MG63 (cell line): ENCODE measurements around the gene HIF3A. TPM values are rescaled to one million over a fixed set of nuclear protein-coding genes. Genes with fewer than 3 reads are reported as not detected.

ENCODE experiments used
- DNase-seq: peaks from one replicate; pipeline ENCODE4 v3.0.0-alpha.2; 2020
- H3K27me3 ChIP-seq: fragments of 250-450 bp; sonication (Bioruptor Pico); 2 replicates; pipeline ENCODE4 v1.5.1; 2020; ENCODE audit warnings: mild to moderate bottlenecking, moderate library complexity
- H3K36me3 ChIP-seq: fragments of 250-450 bp; sonication (Bioruptor Pico); 2 replicates; pipeline ENCODE4 v1.5.1; 2020; ENCODE audit warnings: mild to moderate bottlenecking, moderate library complexity
- H3K4me3 ChIP-seq: fragments of 250-450 bp; sonication (Bioruptor Pico); 2 replicates; pipeline ENCODE4 v1.5.1; 2020; ENCODE audit warnings: mild to moderate bottlenecking, moderate library complexity
- H3K9me3 ChIP-seq: fragments of 250-450 bp; sonication (Bioruptor Pico); 2 replicates; pipeline ENCODE4 v1.5.1; 2020; ENCODE audit warnings: mild to moderate bottlenecking, moderate library complexity
- total RNA-seq: library from RNA; depleted of rRNA; stranded (reverse); fragments of >200 nt; shearing (Covaris generic); gene quantifications from 2 replicates; pipeline ENCODE4 v1.2.3, GENCODE V29; 2014; ENCODE audit warnings: low replicate concordance

HIF3A gene
- total RNA-seq, 1 experiment from 2014 or later, result not detected

GRCh38 chr19:46383171-46383815 lies 86.5 kb downstream of the HIF3A start:
- no peaks in the 10 kb centered on the region for H3K27me3 ChIP-seq
- H3K4me3 ChIP-seq, result no peak overlapping the region
- peaks cover 87% of the 10 kb centered on the region for H3K36me3 ChIP-seq
- peaks cover 14% of the 10 kb centered on the region for H3K9me3 ChIP-seq
- DNase-seq, result no peak

- H3K36me3 ChIP-seq, result peaks cover 91% of the 10 kb centered on the region
Measured at GRCh38 chr19:46383846-46384245, 87.0 kb downstream of the HIF3A start.

DNA sequence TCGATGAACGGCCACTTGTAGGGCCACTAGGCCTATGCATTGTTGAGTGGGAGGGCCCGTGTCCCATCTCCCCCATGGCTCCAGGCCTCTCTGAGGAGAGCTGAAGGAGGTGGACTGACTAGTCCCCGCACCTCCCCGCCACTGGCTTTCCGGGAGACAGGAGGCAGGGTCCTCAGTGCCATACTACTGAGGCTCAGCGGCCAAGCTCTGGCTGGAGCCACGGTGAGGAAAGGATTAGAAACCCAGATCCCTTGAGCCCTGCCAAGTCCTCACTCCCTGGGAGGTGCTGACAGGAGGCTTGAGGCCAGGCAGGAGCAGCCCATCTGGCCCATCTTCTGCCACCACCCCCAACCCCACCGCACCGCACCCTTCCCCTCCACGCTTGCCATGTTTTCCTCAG lies 87.6 kb downstream of the HIF3A start:
- Histone ChIP-seq H3K27me3 (no peaks in the 10 kb centered on the region), H3K9me3 (peaks cover 15% of the 10 kb centered on the region), H3K4me3 (no peak overlapping the region), H3K36me3 (peaks cover 91% of the 10 kb centered on the region)
- DNase-seq, result no peak

More at GRCh38 chr19:46383846-46384245, 87.0 kb downstream of the HIF3A start:
- H3K27me3 ChIP-seq, result no peaks in the 10 kb centered on the region
- no peak for DNase-seq
- peaks cover 15% of the 10 kb centered on the region for H3K9me3 ChIP-seq
- no peak overlapping the region for H3K4me3 ChIP-seq

- H3K36me3 ChIP-seq, result peaks cover 91% of the 10 kb centered on the region
- H3K4me3 ChIP-seq, result no peak overlapping the region
- H3K9me3 ChIP-seq, result peaks cover 5% of the 10 kb centered on the region
- no peak for DNase-seq
- no peaks in the 10 kb centered on the region for H3K27me3 ChIP-seq
Measured at GRCh38 chr19:46385636-46386035, 88.8 kb downstream of the HIF3A start.

DNA sequence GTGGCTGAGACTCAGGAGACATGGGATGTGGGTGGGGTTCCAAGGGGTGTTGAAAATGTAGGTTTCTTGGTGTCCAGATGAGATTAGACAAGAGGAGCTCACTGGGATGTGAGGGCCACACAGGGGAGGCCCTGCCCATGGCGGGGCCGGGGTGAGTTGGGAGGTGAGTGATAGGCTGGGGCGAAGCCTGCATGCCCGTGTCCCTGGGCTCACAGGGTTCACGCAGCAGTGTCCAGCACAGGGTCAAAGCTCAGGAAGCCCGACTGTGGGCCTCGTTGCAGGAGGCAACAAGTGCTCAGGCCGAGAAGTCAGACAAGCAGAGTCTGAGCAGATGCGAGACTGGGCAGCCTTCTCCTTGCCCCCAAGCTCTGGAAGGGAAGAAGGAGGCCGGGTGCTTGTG lies 89.3 kb downstream of the HIF3A start:
- Histone ChIP-seq H3K27me3 (no peaks in the 10 kb centered on the region), H3K9me3 (peaks cover 4% of the 10 kb centered on the region; the same call in 1 of the 2 replicates), H3K4me3 (no peak overlapping the region), H3K36me3 (peaks cover 91% of the 10 kb centered on the region)
- no peak for DNase-seq

DNA sequence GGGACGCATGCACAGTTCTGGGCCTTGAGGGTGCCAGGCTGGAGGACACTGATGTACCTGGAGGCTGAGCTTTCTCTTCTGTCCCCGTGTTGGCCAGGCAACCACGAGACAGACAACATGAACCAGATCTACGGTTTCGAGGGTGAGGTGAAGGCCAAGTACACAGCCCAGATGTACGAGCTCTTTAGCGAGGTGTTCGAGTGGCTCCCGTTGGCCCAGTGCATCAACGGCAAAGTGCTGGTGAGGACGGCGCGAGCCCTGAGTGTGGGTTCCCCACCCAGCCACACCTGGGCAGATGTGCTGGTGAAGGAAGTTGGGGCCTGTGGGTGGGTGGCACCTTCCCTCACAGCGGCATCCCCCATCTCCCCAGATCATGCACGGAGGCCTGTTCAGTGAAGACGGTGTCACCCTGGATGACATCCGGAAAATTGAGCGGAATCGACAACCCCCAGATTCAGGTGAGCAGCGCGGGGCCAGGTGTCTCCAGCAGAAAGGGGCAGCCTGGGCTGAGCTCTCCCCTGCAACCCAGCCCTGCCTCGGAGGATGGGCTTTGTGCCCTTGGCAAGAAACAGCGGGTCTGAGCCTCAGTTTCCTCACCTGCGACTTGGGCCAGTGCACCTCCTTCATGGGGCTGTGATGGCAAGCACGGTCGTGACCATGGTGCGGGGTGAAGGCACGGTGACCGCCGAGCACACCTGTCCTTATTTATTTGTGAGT lies 90.3 kb downstream of the HIF3A start:
- H3K4me3 ChIP-seq, result no peak overlapping the region
- peaks cover 86% of the 10 kb centered on the region for H3K36me3 ChIP-seq
- DNase-seq, result no peak
- H3K27me3 ChIP-seq, result no peaks in the 10 kb centered on the region
- H3K9me3 ChIP-seq, result peaks cover 4% of the 10 kb centered on the region; the same call in 1 of the 2 replicates

- Histone ChIP-seq H3K36me3 (peaks cover 84% of the 10 kb centered on the region), H3K9me3 (peaks cover 4% of the 10 kb centered on the region; the same call in 1 of the 2 replicates), H3K4me3 (no peak overlapping the region), H3K27me3 (no peaks in the 10 kb centered on the region)
- DNase-seq, result no peak
Measured at GRCh38 chr19:46387713-46388130, 90.9 kb downstream of the HIF3A start.

DNA sequence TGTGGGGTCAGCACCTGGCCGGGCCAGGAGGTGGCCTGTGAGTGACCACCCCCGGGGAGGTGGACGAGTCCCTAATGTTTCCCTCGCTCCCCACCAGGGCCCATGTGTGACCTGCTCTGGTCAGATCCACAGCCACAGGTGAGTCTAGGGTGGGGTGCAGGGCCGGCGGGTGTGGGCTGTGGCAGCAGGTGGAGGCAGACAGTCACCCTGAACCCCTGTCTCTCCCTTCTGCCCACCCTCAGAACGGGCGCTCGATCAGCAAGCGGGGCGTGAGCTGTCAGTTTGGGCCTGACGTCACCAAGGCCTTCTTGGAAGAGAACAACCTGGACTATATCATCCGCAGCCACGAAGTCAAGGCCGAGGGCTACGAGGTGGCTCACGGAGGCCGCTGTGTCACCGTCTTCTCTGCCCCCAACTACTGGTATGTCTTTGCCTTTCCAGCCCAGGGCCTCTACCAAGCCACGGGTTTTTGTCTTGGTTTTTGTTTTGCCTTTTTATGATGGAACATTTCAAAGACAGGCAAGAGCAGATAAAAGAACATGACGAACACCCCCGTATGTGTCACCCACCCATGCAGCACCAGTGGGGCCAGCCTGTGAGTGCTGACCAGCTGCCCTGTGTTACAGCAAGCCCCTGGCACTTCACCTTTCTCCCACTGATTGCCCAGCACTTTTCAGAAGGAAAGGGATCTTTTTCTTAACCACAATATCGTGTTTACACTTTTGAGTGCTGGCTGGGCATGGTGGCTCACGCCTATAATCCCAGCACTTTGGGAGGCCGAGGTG lies 91.7 kb downstream of the HIF3A start:
- no peak overlapping the region for H3K4me3 ChIP-seq
- peaks cover 4% of the 10 kb centered on the region; the same call in 1 of the 2 replicates for H3K9me3 ChIP-seq
- no peak for DNase-seq
- peaks cover 79% of the 10 kb centered on the region for H3K36me3 ChIP-seq
- H3K27me3 ChIP-seq, result no peaks in the 10 kb centered on the region

DNA sequence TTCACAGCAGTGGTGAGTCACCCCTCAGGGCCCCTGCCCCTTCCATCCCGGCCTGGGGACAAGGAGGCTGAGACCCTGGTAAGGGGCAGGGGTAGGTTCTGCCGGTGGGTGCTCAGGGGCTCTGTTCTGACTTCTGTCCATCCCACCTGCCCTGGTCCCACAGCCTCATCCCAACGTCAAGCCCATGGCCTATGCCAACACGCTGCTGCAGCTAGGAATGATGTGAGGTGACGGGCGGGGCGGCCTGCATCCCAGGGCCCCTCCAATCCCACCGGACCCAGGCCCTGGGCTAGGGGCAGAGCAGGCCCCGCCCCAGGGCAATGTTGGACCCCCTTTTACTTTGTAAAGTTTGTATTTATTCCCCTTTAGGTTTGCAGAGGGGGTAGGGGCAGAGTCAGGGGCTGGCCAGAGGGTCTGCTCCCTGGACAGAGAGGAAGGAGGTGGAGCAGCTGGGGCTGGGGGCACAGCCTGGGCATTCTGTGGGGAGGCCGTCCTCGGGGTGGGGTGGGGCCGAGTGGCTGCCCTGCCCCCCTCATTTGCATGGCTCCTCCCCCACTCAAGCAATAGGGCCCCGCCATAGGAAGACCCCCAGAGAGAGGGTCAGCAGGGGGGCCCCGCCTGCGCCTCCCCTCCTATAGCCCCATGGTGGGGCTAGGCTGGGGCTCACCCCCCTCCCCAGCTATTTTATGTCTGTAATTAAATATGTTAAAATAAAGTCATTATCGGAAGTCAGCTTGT lies 93.4 kb downstream of the HIF3A start:
- peaks cover 64% of the 10 kb centered on the region for H3K36me3 ChIP-seq
- H3K27me3 ChIP-seq, result no peaks in the 10 kb centered on the region
- peaks cover 4% of the 10 kb centered on the region; the same call in 1 of the 2 replicates for H3K9me3 ChIP-seq
- DNase-seq, result no peak
- H3K4me3 ChIP-seq, result no peak overlapping the region

GRCh38 chr19:46390866-46391265 lies 94.0 kb downstream of the HIF3A start:
- Histone ChIP-seq H3K4me3 (no peak overlapping the region), H3K36me3 (peaks cover 61% of the 10 kb centered on the region), H3K27me3 (no peaks in the 10 kb centered on the region), H3K9me3 (peaks cover 4% of the 10 kb centered on the region; the same call in 1 of the 2 replicates)
- no peak for DNase-seq

DNA sequence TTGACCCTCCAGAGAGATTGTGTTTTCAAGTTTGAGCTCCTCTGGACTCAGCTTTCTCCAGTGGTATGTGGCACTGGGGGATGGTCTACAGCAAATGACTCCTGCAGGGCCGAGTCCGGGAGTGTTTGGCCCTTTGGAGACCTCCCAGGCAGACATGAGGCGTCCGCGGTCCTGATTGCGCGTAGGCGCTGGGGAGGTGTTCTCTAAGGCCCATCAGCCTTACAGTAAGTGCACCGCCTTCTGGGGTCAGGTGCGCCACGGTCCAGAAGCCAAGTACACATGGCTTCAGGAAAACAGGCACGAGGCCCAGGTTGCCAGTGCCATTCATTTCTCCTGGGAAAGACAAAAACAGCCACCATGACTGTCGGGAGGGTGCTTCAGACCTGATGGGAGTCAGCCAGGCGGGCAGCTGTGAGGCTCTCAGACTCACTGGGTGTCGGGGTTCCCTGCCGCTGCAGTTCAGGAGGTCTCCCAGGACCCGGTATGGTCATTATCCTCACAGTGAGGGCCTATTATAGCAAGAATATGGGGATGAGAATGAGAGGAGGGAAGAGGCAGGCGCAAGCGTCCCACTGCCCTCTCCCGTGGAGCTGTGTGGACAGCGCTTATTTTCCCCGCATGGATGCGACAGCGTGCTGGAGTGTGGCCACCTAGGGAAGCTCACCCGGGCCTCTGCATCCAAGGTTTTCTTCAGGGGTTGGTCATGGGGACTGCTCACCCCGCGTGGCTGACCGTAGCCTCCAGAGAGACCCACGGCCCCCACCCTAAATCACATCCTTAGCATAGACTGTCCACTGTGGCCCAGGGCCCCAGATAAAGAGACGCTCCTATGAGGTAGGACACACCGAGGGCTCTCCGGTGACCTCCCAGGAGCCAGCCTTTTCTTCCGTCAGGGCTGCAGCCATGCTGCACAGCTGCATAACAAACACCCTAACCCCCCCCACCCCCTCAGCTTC lies 94.7 kb downstream of the HIF3A start:
- H3K9me3 ChIP-seq, result peaks cover 4% of the 10 kb centered on the region; the same call in 1 of the 2 replicates
- no peak for DNase-seq
- H3K36me3 ChIP-seq, result peaks cover 57% of the 10 kb centered on the region
- H3K27me3 ChIP-seq, result no peaks in the 10 kb centered on the region
- no peak overlapping the region for H3K4me3 ChIP-seq

DNA sequence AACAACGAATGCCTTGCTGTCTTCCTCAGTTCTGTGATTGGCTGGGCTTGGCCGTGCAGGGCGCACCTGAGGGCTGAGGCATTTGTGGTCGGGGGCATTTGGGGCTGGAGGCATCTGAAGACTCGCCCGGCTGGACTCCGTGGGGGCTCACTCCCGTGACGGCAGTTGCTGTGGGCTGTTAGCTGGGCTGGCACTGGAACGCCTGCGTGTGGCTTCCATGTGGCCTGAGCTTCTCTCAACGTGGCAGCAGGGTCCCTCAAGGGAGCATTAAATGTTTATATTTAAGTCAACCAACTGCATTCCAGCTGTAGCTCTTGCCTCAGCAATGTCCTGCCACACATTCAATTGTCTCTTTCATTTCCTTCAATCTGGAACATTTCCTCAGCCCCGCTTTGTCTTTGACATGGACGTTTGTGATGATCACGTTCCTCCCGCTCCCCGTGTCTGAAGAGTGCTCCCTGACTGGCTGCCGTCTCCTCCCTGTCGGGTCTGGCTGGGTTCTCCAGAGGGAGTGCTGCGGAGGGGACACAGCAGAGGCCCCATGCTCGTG lies 95.5 kb downstream of the HIF3A start:
- Histone ChIP-seq H3K36me3 (peaks cover 49% of the 10 kb centered on the region), H3K9me3 (peaks cover 4% of the 10 kb centered on the region; the same call in 1 of the 2 replicates), H3K27me3 (no peaks in the 10 kb centered on the region), H3K4me3 (no peak overlapping the region)
- DNase-seq, result no peak

DNA sequence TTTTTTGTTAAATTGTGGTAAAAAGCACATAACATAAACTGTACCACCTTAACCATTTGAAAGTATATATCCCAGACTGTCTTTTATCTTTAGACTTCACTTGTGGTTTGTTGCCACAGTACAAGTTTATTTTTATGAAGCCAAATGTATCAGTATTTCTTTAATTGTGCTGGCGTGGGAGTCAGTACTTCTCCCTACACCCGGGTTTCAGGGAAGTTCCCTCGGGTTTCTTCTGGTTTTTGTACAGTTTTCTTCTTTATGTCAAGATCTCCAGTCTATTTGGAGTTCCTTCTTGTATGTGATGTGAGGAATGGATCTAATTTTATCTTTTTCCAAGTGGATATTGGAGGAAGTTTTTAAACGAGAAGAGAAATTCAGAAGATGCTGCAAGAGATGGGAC lies 96.0 kb downstream of the HIF3A start:
- Histone ChIP-seq H3K9me3 (peaks cover 2% of the 10 kb centered on the region; the same call in 1 of the 2 replicates), H3K4me3 (no peak overlapping the region), H3K36me3 (peaks cover 44% of the 10 kb centered on the region), H3K27me3 (no peaks in the 10 kb centered on the region)
- no peak for DNase-seq
